ENCODE measurements around the gene UBALD1.
"Not testable (repeated sequence)": the region's sequence is repeated elsewhere in the genome, so short reads cannot be mapped to it uniquely, and the experiment has no call there.

Gene UBALD1

GRCh38 chr16:4614571-4615383 is at the start of gene UBALD1:
TSS of gene UBALD1 (minus strand) at chr16:4614888. CDS start at chr16:4614797, 91 bp downstream.
- peak; percentile 53 for DNase-seq

- DNase-seq: no peak
Measured at GRCh38 chr16:4663777-4664465, 49.2 kb upstream of the UBALD1 start.

- DNase-seq: no peak
Measured at GRCh38 chr16:4663465-4663776, 48.7 kb upstream of the UBALD1 start.

GRCh38 chr16:4661661-4662060 is 47.0 kb upstream of the UBALD1 start:
- DNase-seq: no peak

- no peak for DNase-seq
Measured at GRCh38 chr16:4660454-4661007, 45.8 kb upstream of the UBALD1 start.

- no peak for DNase-seq
Measured at GRCh38 chr16:4659363-4660353, 45.0 kb upstream of the UBALD1 start.

GRCh38 chr16:4656695-4657686 is 42.3 kb upstream of the UBALD1 start:
- no peak for DNase-seq

- no peak for DNase-seq
Measured at GRCh38 chr16:4656221-4656620, 41.5 kb upstream of the UBALD1 start.

GRCh38 chr16:4655801-4656200 is 41.1 kb upstream of the UBALD1 start:
- DNase-seq: no peak

GRCh38 chr16:4654964-4655590 is 40.4 kb upstream of the UBALD1 start:
- DNase-seq: no peak

GRCh38 chr16:4654011-4654963 is 39.6 kb upstream of the UBALD1 start:
- no peak for DNase-seq

- DNase-seq: no peak
Measured at GRCh38 chr16:4652561-4652960, 37.9 kb upstream of the UBALD1 start.

- DNase-seq: no peak
Measured at GRCh38 chr16:4651827-4652226, 37.1 kb upstream of the UBALD1 start.

GRCh38 chr16:4650443-4651074 is 35.9 kb upstream of the UBALD1 start:
- DNase-seq: not testable (repeated sequence)

GRCh38 chr16:4649744-4650442 is 35.2 kb upstream of the UBALD1 start:
- no peak for DNase-seq

GRCh38 chr16:4648917-4649316 is 34.2 kb upstream of the UBALD1 start:
- no peak for DNase-seq

- DNase-seq: no peak
Measured at GRCh38 chr16:4647644-4647980, 32.9 kb upstream of the UBALD1 start.

- DNase-seq: no peak
Measured at GRCh38 chr16:4646773-4647643, 32.3 kb upstream of the UBALD1 start.

Data from NCI-H1048 (cell line).